ENCODE data around the gene MGAT4B.

GRCh38 chr5:179783128-179783527, 23.5 kb downstream of the MGAT4B start:
- TF ChIP-seq POLR2A (IDR thresholded peaks at IDR 0.05; ENCODE audit: low read depth, low read length) (no peak), TAF1 (IDR thresholded peaks at IDR 0.05; ENCODE audit: low read depth, low read length) (no peak), POLR2AphosphoS5 (IDR thresholded peaks at IDR 0.05; ENCODE audit: low read depth, low read length) (no peak), POU2F2 (IDR thresholded peaks at IDR 0.05; ENCODE audit: low read depth, low read length) (no peak), SPI1 (IDR thresholded peaks at IDR 0.05; ENCODE audit: low read depth, low read length) (no peak), PAX5 (IDR thresholded peaks at IDR 0.05; ENCODE audit: insufficient read depth, low read length, severe bottlenecking) (no peak)

Measured in GM12891 (cell line).